Measurements from ENCODE around the gene PLRG1.

GRCh38 chr4:154529728-154530519 lies 20.3 kb downstream of the PLRG1 start:
- TF ChIP-seq MAX (IDR thresholded peaks at IDR 0.05; ENCODE audit: low read depth, low read length) (no peak), CTCF (IDR thresholded peaks at IDR 0.05; ENCODE audit: low read depth, low read length) (no peak), POLR2A (IDR thresholded peaks at IDR 0.05; ENCODE audit: extremely low read depth, insufficient read length) (no peak), MYC (IDR thresholded peaks at IDR 0.05; ENCODE audit: low read depth, low read length) (no peak)
